Retina (tissue), 1 donor: ENCODE data around the gene IL1RAPL2.
"Not testable (repeated sequence)": the region's sequence is repeated elsewhere in the genome, so short reads cannot be mapped to it uniquely, and the experiment has no call there.

Source experiments
- DNase-seq: peaks from one replicate; pipeline ENCODE4 v3.0.0-alpha.2; 2016

Gene IL1RAPL2

GRCh38 chrX:104863466-104863865 lies 297.5 kb downstream of the IL1RAPL2 start:
- no peak for DNase-seq

GRCh38 chrX:104864296-104864695 lies 298.3 kb downstream of the IL1RAPL2 start:
- DNase-seq, result no peak

GRCh38 chrX:104877504-104877903 lies 311.5 kb downstream of the IL1RAPL2 start:
- no peak for DNase-seq

- DNase-seq, result no peak
Observed at GRCh38 chrX:104902070-104902469, 336.1 kb downstream of the IL1RAPL2 start.

GRCh38 chrX:104909694-104910093 lies 343.7 kb downstream of the IL1RAPL2 start:
- DNase-seq, result not testable (repeated sequence)

- peak; percentile 4 for DNase-seq
Observed at GRCh38 chrX:104913348-104913747, 347.3 kb downstream of the IL1RAPL2 start.

- not testable (repeated sequence) for DNase-seq
Observed at GRCh38 chrX:104914686-104915085, 348.7 kb downstream of the IL1RAPL2 start.

GRCh38 chrX:104918122-104918521 lies 352.1 kb downstream of the IL1RAPL2 start:
- DNase-seq, result no peak

GRCh38 chrX:104921584-104922205 lies 355.7 kb downstream of the IL1RAPL2 start:
- DNase-seq, result no peak

- peak; percentile 57 for DNase-seq
Observed at GRCh38 chrX:104922206-104922621, 356.2 kb downstream of the IL1RAPL2 start.

- DNase-seq, result no peak
Observed at GRCh38 chrX:104929324-104929723, 363.3 kb downstream of the IL1RAPL2 start.

- DNase-seq, result no peak
Observed at GRCh38 chrX:104935581-104935980, 369.6 kb downstream of the IL1RAPL2 start.

- no peak for DNase-seq
Observed at GRCh38 chrX:104953251-104953650, 387.3 kb downstream of the IL1RAPL2 start.

GRCh38 chrX:104961926-104962325 lies 395.9 kb downstream of the IL1RAPL2 start:
- DNase-seq, result no peak

- no peak for DNase-seq
Observed at GRCh38 chrX:104968241-104968640, 402.2 kb downstream of the IL1RAPL2 start.

- no peak for DNase-seq
Observed at GRCh38 chrX:104972737-104973136, 406.7 kb downstream of the IL1RAPL2 start.

- no peak for DNase-seq
Observed at GRCh38 chrX:104987063-104987462, 421.1 kb downstream of the IL1RAPL2 start.

GRCh38 chrX:104988038-104988437 lies 422.0 kb downstream of the IL1RAPL2 start:
- DNase-seq, result no peak

GRCh38 chrX:104995546-104995945 lies 429.5 kb downstream of the IL1RAPL2 start:
- DNase-seq, result no peak

- no peak for DNase-seq
Observed at GRCh38 chrX:105006103-105006502, 440.1 kb downstream of the IL1RAPL2 start.

GRCh38 chrX:105006996-105007395 lies 441.0 kb downstream of the IL1RAPL2 start:
- DNase-seq, result no peak

GRCh38 chrX:105013719-105014118 lies 447.7 kb downstream of the IL1RAPL2 start:
- DNase-seq, result no peak

GRCh38 chrX:105017641-105018040 lies 451.6 kb downstream of the IL1RAPL2 start:
- DNase-seq, result no peak

- no peak for DNase-seq
Observed at GRCh38 chrX:105018865-105019264, 452.9 kb downstream of the IL1RAPL2 start.

- not testable (repeated sequence) for DNase-seq
Observed at GRCh38 chrX:105028962-105029361, 463.0 kb downstream of the IL1RAPL2 start.
